ENCODE data around the gene MIER2.
A peak's percentile ranks its signal among the peaks of the same experiment; 100 is the strongest.

Gene MIER2

GRCh38 chr19:306151-306900, 38.3 kb downstream of the MIER2 start:
- no peak for DNase-seq

GRCh38 chr19:305240-306150, 39.1 kb downstream of the MIER2 start:
- DNase-seq = no peak

- DNase-seq = no peak
Observed at GRCh38 chr19:296476-297225, 47.9 kb downstream of the MIER2 start.

GRCh38 chr19:295687-296370, 48.8 kb downstream of the MIER2 start:
- no peak for DNase-seq

GRCh38 chr19:294946-295686, 49.5 kb downstream of the MIER2 start:
- DNase-seq = peak in 1 of 2 experiments; percentile 43

GRCh38 chr19:294341-294945, 50.2 kb downstream of the MIER2 start:
- peak in 1 of 2 experiments; percentile 14 for DNase-seq

GRCh38 chr19:293436-294110, 51.0 kb downstream of the MIER2 start:
- DNase-seq = peak in 1 of 2 experiments; percentile 18

GRCh38 chr19:292951-293350, 51.6 kb downstream of the MIER2 start:
- no peak for DNase-seq

- DNase-seq = no peak
Observed at GRCh38 chr19:292281-292884, 52.2 kb downstream of the MIER2 start.

- DNase-seq = no peak
Observed at GRCh38 chr19:291561-292280, 52.9 kb downstream of the MIER2 start.

- no peak for DNase-seq
Observed at GRCh38 chr19:291006-291521, 53.5 kb downstream of the MIER2 start, which contains the start of gene PLPP2. Gene PLPP2 (minus strand): TSS chr19:291403. CDS start chr19:291336, 67 bp downstream.

- no peak for DNase-seq
Observed at GRCh38 chr19:290372-291005, 54.1 kb downstream of the MIER2 start.

GRCh38 chr19:289651-290371, 54.8 kb downstream of the MIER2 start:
- DNase-seq = peak in 1 of 2 experiments; percentile 24

- DNase-seq = no peak
Observed at GRCh38 chr19:288911-289310, 55.7 kb downstream of the MIER2 start.

- DNase-seq = no peak
Observed at GRCh38 chr19:287381-287871, 57.2 kb downstream of the MIER2 start.

- no peak for DNase-seq
Observed at GRCh38 chr19:283395-283794, 61.2 kb downstream of the MIER2 start.

- DNase-seq = no peak
Observed at GRCh38 chr19:282501-282900, 62.1 kb downstream of the MIER2 start.

GRCh38 chr19:281992-282391, 62.6 kb downstream of the MIER2 start:
- DNase-seq = no peak

Measured in NCI-H524 (cell line).